HL-60/S4 (cell line): ENCODE data around the gene ELOVL1.

Source experiments
- in situ Hi-C: fragments of 300-500 bp; cut with MboI; formaldehyde crosslinking; loops from 2 replicates; pipeline ENCODE4 v1.14.3; 2022; ENCODE audit warnings: low sequenced_read_pairs

ELOVL1 gene

GRCh38 chr1:43367904-43368645 is at the start of gene ELOVL1:
Gene ELOVL1 (minus strand): TSS chr1:43368011. CDS start chr1:43365609, 2,402 bp downstream.
- in situ Hi-C loops = no loop called here

- in situ Hi-C loops = loop anchor here (25.0 kb wide), 1 partner anchor 179 kb away; no protein-coding TSS in a partner anchor
Measured at GRCh38 chr1:43415901-43416300, 48.1 kb upstream of the ELOVL1 start.

DNA sequence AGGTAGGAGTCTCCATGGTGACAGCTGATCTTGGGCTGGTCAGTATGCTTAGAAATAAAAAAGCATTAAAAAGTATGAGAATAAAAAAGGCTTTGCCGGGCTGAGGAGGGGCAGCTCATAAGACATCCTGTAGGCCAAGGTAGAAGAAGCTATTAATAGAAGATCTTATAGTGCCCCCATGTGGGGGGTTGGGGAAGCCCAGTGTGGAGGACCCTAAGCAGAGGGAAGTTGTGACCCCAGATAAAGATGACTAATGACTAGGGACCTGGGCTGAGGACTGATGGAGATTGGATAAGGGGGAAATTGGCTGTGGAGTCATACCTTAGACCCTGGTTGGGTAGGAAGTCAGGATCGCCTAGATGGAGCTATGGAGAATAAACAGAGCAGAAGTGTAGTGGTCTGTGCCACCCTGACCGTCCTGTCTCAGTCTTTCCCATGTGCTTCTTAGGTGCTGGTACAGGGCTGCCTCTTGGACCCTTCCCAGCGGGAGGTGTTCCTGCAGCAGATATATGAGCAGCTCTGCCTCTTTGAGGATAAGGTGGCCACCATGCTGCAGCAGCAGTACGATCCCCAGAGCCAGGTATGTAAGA is 46.9 kb upstream of the ELOVL1 start:
- in situ Hi-C loops = loop anchor here (25.0 kb wide), 1 partner anchor 177 kb away; no protein-coding TSS in a partner anchor

GRCh38 chr1:43413426-43413825 is 45.6 kb upstream of the ELOVL1 start:
- in situ Hi-C loops = loop anchor here (25.0 kb wide), 1 partner anchor 176 kb away; no protein-coding TSS in a partner anchor

DNA sequence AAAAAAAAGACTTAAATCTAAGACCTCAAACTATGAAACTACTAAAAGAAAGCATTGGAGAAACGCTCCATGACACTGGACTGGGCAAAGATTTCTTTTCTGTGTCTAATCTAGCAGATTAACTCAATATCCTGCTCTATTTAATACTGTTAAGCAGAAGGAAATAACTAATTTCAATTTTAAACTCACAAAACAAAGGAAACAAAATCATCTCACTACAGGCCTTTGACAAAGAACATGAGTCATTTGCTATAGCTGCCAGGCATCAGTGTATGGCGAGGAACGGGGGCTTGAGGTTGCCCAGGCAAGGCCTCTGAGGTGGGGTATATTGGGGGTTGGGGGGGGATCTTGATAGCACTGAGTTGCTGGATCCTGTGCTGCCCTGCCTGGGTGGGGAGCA is 42.8 kb upstream of the ELOVL1 start:
- in situ Hi-C loops = loop anchor here (25.0 kb wide), 1 partner anchor 173 kb away; no protein-coding TSS in a partner anchor

DNA sequence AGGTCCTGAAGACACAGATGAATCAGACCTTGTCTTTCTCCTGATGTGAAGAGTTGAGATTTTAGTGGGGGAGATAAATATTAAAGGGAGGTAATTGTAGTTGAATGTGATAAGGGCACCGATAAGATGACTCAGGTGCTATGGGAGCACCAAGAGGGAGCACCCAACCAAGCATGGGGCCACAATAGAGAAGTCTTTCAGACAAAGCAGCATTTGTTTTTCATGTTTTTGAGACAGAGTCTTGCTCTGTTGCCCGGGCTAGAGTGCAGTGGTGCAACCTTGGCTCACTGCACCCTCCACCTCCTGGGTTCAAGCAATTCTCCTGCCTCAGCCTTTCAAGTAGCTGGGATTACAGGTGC is 38.0 kb upstream of the ELOVL1 start:
- in situ Hi-C loops = loop anchor here (25.0 kb wide), 1 partner anchor 169 kb away; no protein-coding TSS in a partner anchor

DNA sequence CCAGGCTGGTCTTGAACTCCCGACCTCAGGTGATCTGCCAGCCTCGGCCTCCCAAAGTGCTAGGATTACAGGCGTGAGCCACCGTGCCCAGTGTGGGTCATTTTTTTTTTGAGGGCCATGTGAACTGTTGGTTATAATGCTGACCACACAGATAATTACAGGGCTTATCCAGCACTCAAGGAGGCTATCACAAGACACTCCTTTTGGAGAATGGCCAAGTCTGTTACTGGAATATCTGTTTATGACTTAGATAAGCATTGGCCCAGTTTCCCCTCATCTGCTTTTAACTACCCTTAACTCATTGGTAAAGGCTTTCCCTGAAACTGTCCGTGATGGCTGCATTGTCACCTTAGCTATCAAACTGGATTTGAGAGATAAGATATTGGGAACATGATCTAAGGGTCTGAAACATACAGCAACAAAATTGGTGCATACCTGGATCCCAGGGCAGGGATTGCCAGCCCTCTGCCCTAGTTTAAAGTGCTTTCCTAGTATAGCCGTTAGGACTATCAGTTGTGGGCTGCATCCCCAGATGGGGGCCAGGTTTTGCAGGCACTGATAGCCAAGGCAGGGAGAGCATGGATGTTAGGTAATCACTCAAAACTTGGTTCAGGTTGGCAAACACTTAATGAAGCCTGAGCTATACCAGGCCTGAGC is 37.5 kb upstream of the ELOVL1 start:
- in situ Hi-C loops = loop anchor here (25.0 kb wide), 1 partner anchor 168 kb away; no protein-coding TSS in a partner anchor

DNA sequence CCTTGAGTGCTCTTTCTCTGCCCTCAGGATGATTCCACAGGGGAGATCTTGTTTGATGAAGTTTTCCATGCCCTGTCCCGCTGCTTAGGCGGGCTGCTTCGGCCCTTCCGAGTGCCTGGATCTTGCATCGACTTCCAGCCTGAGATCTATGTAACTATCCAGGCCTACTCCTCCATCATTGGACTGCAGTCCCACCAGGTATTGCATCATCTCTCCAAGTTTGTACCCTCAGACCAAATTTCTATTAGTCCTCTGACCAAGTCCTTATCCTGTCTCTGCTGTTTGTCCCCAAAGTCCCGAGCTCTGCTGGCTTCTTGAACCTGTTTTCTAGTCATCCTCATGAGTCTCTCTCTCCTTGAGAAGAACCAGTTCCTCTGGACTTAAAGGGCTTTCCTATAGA is 36.5 kb upstream of the ELOVL1 start:
- in situ Hi-C loops = loop anchor here (25.0 kb wide), 1 partner anchor 167 kb away; no protein-coding TSS in a partner anchor

GRCh38 chr1:43402089-43402865 is 34.5 kb upstream of the ELOVL1 start:
- in situ Hi-C loops = loop anchor here (25.0 kb wide), 1 partner anchor 165 kb away; no protein-coding TSS in a partner anchor

- in situ Hi-C loops = loop anchor here (25.0 kb wide), 1 partner anchor 163 kb away; no protein-coding TSS in a partner anchor
Measured at GRCh38 chr1:43400441-43400840, 32.6 kb upstream of the ELOVL1 start.

- in situ Hi-C loops = no loop called here
Measured at GRCh38 chr1:43398227-43398626, 30.4 kb upstream of the ELOVL1 start.

- in situ Hi-C loops = no loop called here
Measured at GRCh38 chr1:43396059-43396458, 28.2 kb upstream of the ELOVL1 start.

GRCh38 chr1:43395523-43395922 is 27.7 kb upstream of the ELOVL1 start:
- in situ Hi-C loops = no loop called here

GRCh38 chr1:43392702-43393101 is 24.9 kb upstream of the ELOVL1 start:
- in situ Hi-C loops = no loop called here

DNA sequence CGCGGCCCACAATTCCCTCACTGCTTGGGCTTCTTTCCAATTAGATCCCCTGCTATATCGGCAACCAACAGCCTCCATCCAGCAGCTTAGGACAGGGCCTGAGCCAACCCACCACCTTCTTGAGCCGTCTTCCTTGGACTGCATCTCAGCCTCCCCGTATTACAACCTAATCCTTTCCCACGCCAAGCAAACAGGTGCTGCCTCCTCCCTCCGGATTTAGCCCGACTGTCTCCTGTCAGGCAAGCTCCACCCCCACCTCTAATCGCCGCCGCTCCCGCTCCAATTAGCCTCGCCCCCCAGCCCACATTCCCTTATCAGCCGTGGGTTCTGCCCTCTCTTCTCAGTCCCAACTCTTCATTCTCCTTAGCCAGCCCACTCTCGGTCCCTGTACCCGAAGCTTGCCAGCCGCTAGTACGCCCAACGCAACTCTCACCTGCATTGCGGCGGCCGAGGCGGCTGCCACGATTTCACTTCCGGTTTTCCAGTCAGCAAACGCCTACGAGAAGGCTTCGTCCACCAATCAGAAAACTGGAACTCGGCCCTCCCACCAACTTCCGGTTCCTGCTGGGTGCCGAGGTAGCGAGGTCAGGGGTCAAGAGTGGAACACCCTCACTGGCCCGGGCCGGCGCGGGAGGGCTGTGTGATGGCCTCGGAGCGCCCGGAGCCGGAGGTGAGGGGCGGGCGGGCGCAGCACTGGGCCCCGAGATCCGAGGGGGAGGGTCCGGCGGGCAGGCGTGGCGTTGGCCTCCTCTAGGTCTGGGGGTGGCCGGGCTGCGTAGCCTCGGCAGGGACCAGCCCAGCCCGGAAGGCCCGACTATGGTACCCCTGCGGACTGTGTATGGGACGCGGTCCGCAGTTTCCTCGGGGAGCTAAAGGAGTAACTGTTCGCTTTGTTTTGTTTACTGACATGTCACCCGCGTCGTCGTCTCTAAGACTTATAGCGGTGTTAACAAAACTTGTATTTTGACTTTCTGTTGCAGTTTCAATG is 21.8 kb upstream of the ELOVL1 start, which contains the start of the genes MED8 and SZT2:
MED8 (minus strand) TSS at position 475 of the 988 bp plus-strand sequence; CDS start at position 439, 36 bp downstream.
SZT2 (plus strand) TSS at position 574 of the 988 bp plus-strand sequence; CDS start at position 644, 70 bp downstream.
- in situ Hi-C loops = no loop called here

DNA sequence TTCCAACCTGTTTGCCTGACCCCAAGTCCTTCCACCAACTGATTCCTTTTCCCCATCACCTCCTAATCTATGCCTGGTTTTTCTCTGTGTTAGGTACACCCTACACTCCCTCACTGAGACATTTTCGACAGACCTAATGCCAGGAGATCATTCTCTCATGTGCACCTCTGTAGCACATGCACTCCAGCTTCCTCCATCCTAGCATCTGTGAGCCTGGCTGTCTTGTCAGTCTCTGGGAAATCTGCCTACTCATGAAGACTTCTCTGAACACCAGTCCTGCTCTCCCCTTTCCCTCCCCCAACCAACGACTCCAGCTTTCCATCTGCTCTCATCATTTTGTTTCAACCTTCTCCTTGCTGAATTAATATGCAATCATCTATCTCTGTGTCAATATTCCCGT is 20.8 kb upstream of the ELOVL1 start:
- in situ Hi-C loops = no loop called here

DNA sequence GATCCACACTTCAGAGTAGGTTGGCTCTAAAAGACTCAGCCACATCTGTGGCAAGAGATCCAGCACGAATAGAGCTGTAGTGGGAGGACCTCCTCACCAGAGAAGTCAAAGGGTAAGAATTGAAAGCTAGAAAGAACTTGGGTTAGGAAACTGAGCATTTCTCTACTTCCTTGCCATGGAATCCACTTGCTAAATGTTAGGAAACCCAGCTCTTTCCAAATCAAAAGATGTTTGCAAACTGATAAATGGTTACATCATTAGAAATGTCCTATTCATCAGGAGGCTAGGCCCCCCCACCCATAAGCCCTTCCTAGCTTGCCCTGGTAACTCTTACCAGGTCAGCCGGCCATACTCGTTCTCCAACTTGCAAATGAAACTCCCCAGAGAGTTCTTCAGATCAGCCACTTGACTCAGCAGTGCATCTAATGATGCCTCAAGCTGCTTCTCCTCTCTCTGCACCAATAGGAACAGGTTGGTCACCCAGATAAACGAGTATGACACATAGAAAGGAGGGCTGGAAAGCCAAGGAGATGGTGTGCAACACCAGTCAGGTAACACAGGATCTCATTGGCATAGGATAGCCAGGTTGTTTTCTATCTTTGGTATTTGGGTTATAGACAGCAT is 20.3 kb upstream of the ELOVL1 start:
- in situ Hi-C loops = no loop called here

DNA sequence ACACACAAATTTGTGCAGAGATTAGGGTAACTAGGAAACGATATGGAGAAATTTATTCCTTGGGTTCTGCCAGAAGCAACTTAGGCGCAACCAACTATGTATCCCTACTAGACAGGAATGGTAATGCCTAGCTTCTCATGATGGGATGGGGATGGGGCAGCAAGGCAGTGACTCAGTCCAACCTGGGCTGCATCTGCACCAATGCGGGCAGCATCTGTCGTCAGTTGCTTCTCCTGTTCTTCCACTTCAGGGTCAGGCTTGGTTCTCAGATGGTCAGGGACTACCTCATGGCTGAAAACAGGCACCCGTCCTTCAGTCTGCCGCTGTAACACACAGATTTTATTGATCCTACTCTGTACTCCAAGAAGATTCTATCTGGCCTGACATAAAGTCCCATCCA is 18.9 kb upstream of the ELOVL1 start:
- in situ Hi-C loops = no loop called here

GRCh38 chr1:43383449-43383848 is 15.6 kb upstream of the ELOVL1 start:
- in situ Hi-C loops = no loop called here
